WTC11 (cell line): Measurements from ENCODE around the gene SASH3.

Experiments used
- AFF4 ChIP-seq: sonication (generic); formaldehyde crosslinking; IDR thresholded peaks from 2 replicates; pipeline ENCODE4 v1.8.1; 2023; ENCODE audit warnings: mild to moderate bottlenecking, missing genetic modification reagents, borderline replicate concordance
- ATF2 ChIP-seq: sonication (generic); formaldehyde crosslinking; IDR thresholded peaks from 2 replicates; pipeline ENCODE4 v1.8.1; 2022; ENCODE audit warnings: low read depth, missing genetic modification reagents, borderline replicate concordance
- CTCF ChIP-seq: fragments of 200-600 bp; IDR thresholded peaks from 2 replicates; pipeline ENCODE4 v1.8.0; 2022; ENCODE audit warnings: antibody characterized with exemption
- ESRRA ChIP-seq: sonication (generic); formaldehyde crosslinking; IDR thresholded peaks from 2 replicates; pipeline ENCODE4 v1.8.1; 2022; ENCODE audit warnings: mild to moderate bottlenecking, missing genetic modification reagents, borderline replicate concordance
- NFE2L1 ChIP-seq: sonication (generic); formaldehyde crosslinking; IDR thresholded peaks from 2 replicates; pipeline ENCODE4 v1.8.1; 2023; ENCODE audit warnings: missing genetic modification reagents
- NFYB ChIP-seq: sonication (generic); formaldehyde crosslinking; conservative IDR thresholded peaks from 2 replicates; pipeline ENCODE4 v1.8.0; 2022; ENCODE audit warnings: low read depth, missing genetic modification reagents
- NR2C2 ChIP-seq: sonication (generic); formaldehyde crosslinking; IDR thresholded peaks from 2 replicates; pipeline ENCODE4 v1.8.0; 2022; ENCODE audit warnings: mild to moderate bottlenecking, missing genetic modification reagents
- TEAD4 ChIP-seq: sonication (generic); formaldehyde crosslinking; IDR thresholded peaks from 2 replicates; pipeline ENCODE4 v1.8.0; 2022; ENCODE audit warnings: mild to moderate bottlenecking, missing genetic modification reagents
- USF2 ChIP-seq: sonication (generic); formaldehyde crosslinking; IDR thresholded peaks from 2 replicates; pipeline ENCODE4 v1.8.1; 2023; ENCODE audit warnings: mild to moderate bottlenecking, missing genetic modification reagents, moderate library complexity
- ZNF232 ChIP-seq: sonication (generic); formaldehyde crosslinking; IDR thresholded peaks from 2 replicates; pipeline ENCODE4 v1.8.0; 2022; ENCODE audit warnings: mild to moderate bottlenecking, missing genetic modification reagents
- ZNF263 ChIP-seq: sonication (generic); formaldehyde crosslinking; IDR thresholded peaks from 2 replicates; pipeline ENCODE4 v1.8.1; 2022; ENCODE audit warnings: low read depth, mild to moderate bottlenecking, moderate library complexity, missing genetic modification reagents

- TF ChIP-seq ZNF263 (CRISPR knock-in tag) (no peak), CTCF (no peak), NFYB (no peak), ZNF232 (CRISPR knock-in tag) (no peak), TEAD4 (CRISPR knock-in tag) (no peak), USF2 (CRISPR knock-in tag) (no peak), AFF4 (CRISPR knock-in tag) (no peak), NFE2L1 (CRISPR knock-in tag) (no peak), ATF2 (no peak), NR2C2 (CRISPR knock-in tag) (no peak), ESRRA (no peak)
Measured at GRCh38 chrX:129824620-129825019, 44.9 kb downstream of the SASH3 start.
